NCI-H1105 treated with DMSO at 0.1 percent for 48 hours (cell line): ENCODE data around the gene CROCC2.
A peak's percentile ranks its signal among the peaks of the same experiment; 100 is the strongest.

Source experiments
- DNase-seq: peaks from one replicate; lab custom pipeline; 2025; lab: John Stamatoyannopoulos, UW

CROCC2 gene

DNA sequence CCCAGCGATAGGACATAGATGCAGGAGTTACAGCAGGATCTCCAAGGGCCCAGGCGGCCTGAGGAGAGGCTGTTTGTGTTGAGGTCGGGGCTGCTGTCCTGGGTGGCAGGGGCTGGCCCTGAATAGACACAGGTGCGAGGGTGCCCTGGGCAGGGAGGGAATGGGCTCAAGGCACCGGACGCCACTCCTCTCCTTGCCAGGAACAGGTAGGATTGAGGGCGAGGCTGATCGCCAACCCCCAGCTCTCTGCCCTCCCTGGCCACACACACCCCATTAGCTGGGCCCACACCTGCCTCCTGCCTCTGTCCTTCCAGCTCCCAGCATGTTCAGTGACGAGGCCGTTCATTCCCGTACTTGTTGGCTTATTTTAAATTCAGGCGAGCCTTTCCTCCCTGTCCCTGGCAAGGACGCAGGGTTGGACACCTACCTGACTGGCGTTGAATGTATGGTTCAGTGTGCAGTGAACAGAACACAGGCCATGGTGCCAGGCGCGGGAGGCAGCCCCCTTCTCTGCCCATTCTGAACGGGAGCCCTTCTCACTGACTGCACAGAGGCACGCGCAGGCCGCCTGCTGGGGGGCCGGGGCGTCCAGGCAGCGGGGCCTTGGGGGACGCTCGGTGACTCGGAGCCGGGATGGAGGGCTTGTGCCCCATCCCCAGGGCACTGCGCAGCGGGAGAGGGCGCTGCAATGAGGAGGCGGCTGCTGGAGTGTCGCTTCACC, 51.0 kb downstream of the CROCC2 start:
- DNase-seq, result no peak

GRCh38 chr2:240957656-240958365, 51.7 kb downstream of the CROCC2 start:
- no peak for DNase-seq

GRCh38 chr2:240958366-240959213, 52.5 kb downstream of the CROCC2 start:
- no peak for DNase-seq

DNA sequence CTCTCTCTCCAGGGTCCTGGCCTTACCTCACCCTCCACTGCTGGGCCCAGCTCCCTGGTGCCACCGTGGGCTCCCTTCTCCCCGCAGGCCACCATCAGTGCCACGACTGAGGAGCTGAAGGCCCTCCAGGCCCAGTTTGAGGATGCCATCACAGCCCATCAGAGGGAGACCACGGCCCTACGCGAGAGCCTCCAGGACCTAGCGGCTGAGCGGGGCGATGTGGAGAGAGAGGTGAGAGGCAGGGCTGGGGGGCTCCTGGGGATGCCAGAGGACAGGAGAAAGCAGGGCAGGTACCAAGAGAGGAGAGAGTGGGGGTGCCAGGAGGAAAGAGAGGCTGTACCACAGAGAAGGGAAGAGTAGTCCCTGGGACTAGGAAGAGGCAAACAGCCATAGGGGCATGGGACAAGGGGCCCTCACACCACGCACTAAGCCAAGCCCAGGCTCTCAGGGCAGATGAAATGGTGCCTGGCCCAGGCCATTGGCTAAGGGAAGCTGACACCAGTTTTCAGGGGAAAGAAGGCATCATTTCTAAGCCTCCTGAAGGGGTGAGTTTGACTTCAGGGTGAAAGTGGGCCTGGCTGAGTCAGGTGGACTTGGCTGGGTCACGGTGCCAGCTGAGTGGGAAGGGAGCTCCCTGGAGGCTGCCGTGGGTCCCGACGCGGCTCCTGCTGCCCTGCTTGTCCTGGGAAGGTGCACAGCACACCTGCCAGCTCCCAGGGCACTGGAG, 53.2 kb downstream of the CROCC2 start:
- no peak for DNase-seq

GRCh38 chr2:240959941-240960308, 53.8 kb downstream of the CROCC2 start:
- no peak for DNase-seq

DNA sequence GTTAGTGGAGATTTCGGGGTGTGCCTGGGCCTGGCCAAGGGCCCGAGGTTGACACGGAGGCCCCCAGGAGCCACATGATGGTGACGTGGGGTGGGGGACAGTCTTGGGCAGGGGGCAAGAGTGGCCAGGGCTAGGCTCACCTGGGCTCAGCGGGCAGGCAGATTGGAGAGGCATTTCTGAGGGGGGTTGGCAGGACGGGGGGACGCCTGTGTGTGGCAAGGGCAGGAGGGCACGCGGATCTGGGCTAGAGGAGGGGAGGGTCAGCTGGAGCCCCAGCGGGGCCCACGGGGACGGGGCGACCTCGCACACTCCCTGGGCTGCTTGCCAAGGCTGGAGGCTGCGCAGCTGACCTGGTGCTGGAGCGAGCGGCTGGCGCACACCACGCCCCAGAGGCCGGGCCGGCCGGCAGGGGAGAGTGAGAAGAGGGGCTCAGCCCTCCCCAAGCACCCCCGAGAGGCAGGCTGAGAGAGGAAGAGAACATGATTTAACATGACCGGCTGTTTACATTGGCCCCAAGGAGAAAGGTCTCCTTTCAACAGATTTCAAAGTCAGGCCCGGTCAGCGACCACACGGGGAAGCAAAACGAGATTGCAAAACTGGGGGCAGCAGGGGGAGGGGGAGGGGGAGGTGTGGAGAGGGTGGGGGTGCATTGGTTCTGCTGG, 54.3 kb downstream of the CROCC2 start:
- peak; percentile 46 for DNase-seq

GRCh38 chr2:240960971-240961876, 55.1 kb downstream of the CROCC2 start:
- no peak for DNase-seq

DNA sequence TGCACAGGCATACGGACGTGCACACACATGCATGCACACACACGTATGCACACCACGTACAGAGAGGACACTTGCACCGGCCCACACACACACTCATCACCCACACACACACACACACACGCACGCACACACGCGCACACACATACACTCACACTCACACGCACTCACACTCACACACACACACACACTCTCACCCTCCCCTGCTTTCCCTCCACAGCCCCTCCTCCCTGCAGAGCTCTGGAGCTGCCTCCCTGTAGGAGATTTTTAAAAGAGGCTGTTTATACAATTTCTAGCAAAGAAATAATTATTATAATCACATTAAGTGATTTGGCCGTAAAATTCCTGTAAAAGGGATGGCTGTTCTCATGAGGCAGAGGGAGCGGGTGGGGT, 55.8 kb downstream of the CROCC2 start:
- DNase-seq, result no peak

GRCh38 chr2:240962300-240963064, 56.3 kb downstream of the CROCC2 start:
- no peak for DNase-seq

DNA sequence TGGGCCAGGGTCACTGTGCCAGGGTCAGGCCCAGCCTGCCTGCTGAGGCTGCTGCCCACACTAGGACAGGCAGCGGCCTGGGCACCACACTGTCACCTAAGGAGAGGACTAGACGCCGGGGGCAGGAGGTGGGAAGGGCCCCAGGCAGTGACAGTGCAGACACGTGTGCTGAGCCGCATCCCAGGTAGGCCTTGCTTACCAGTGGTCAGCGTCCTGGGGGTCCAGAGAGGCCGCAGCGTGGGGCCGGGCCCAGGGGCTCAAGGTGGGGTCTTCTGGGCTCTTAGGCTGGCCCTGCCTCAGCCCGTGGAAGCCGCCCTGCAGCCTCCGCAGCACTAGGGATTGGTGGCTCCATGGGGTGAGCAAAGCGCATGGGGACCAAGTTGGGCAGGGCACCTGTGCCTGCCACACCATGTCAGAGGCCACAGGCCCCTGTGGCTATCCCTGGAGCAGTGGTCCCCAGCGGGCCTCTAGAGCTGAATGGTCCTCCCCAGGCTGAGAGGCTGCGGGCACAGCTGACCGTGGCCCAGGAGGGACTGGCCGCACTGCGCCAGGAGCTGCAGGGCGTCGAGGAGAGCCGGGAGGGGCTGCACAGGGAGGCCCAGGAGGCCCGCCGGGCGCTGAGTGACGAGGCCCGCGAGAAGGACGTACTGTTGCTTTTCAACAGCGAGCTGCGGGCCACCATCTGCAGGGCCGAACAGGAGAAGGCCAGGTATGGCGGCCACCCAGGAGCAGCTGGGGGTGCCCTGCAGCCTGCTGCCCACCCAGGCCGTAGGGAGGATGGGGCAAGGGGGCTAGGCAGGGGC, 57.1 kb downstream of the CROCC2 start:
- no peak for DNase-seq

DNA sequence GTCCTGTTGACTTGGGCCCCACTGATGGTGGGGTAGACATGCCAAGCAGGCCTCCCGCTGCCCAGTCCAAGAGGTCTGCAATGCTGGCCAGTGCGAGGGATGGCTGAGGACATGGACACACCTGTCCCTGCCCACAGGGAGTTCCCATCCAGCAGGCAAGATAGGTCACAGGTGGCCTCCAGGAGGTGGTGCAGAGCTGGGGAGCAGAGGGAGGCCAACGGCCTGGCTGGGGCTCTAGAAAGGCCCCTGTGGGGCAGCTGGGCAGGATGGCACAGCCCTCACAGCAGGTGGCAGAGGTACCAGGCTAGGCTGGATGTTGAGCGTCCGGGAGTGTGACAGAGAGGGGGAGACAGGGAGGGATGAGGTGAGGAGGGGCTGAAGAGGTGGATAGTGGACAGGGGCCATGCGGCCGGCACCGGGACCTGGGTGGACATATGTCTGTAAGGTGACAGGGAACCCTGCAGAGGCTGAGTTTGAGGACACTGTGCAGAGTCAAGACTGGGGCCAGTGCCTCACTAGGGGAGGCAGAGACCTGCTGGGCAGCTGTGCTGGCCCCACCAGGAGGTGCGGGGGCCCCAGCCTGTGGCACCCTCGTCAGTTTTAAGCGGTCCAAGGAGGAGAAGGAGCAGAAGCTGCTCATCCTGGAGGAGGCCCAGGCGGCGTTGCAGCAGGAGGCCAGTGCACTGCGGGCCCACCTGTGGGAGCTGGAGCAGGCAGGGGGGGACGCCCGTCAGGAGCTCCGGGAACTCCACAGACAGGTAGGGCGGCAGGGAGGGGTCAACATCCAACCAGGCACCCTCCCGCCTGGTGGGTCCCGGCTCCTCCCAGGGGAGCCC, 58.0 kb downstream of the CROCC2 start:
- DNase-seq, result no peak

GRCh38 chr2:240964704-240965295, 58.7 kb downstream of the CROCC2 start:
- no peak for DNase-seq

DNA sequence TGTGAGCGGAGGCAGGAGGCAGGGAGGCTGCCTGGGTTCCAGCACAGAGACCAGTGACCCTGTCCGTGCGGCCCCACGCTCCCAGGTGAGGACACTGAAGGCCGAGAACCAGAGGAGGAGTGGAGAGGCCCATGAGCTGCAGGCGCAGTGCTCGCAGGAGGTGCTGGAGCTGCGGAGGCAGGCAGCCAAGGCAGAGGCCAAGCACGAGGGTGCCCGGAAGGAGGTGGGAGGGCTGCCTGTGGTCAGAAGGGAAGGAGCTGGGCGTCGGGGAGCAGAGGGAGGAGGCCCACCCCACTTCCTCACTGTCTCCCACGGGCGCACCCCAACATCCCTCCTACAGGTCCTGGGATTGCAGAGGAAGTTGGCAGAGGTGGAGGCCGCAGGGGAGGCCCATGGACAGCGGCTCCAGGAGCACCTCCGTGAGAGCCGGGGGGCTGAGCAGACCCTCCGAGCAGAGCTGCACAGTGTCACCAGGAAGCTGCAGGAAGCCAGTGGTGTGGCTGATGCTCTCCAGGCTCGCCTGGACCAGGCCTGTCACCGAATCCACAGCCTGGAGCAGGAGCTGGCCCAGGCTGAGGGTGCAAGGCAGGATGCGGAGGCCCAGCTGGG, 59.3 kb downstream of the CROCC2 start:
- no peak for DNase-seq

DNA sequence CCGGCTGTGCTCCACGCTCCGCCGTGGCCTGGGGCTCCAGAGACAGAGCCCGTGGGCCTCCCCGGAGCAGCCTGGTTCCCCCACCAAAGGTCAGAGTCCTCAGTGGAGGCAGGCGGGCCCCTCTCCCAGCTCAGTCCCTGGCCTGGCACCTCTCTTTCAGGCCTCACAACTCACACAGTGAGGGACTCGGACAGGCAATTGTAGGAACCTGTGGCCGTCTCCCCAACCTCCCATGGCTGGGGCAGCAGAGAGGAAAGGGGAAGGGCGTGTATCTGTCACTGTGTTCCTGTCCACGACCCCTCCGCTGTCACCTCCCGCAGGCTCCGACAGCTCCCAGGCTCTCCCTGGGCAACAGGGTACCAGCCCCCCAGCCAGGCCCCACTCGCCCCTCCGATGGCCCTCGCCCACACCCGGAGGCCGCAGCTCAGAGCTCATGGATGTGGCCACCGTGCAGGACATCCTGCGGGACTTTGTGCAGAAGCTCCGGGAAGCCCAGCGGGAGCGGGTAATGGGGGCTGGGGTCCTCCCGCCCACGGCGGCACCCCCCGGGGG, 59.8 kb downstream of the CROCC2 start:
- no peak for DNase-seq

DNA sequence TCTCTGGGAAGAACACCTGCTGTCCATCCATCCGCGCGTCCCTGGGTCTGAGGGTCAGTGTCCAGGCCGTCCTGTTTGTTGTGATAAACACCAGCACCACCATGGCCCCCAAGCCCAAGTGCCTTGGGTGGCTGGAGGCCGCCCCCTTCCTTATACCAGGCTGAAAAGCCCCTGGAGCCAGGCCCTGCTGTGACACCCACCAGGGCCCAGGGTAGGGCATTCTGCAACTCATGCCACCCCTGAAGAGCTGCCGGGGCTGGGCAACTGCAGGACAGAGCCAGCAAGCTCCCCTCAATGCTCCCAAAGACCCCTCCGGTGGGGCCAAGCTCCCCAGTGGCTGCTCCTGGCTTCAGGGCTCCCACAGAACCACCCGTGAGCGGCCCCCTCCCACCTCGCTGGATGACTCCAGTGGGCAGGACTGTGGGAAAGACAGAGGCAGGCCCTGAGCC, 60.3 kb downstream of the CROCC2 start:
- DNase-seq, result no peak

- no peak for DNase-seq
These were observed 61.0 kb downstream of the CROCC2 start for GRCh38 chr2:240966906-240967680.
